ENCODE results near the gene SNX14.

SNX14 gene

GRCh38 chr6:85493389-85493788 lies 100.3 kb downstream of the SNX14 start:
- TF ChIP-seq FOXP2 (optimal IDR thresholded peaks at IDR 0.05; ENCODE audit: borderline replicate concordance, extremely low read depth, extremely low read length, insufficient read depth) (no peak), SIN3A (IDR thresholded peaks at IDR 0.05; ENCODE audit: borderline replicate concordance, insufficient read depth, low read length) (no peak), REST (IDR thresholded peaks at IDR 0.05; ENCODE audit: insufficient read depth in 1 of 2, low read depth in 2 of 2, low read length in 2 of 2) (no peak), POLR2AphosphoS5 (IDR thresholded peaks at IDR 0.05; ENCODE audit: low read depth, low read length) (no peak), TAF1 (IDR thresholded peaks at IDR 0.05; ENCODE audit: borderline replicate concordance, insufficient read depth, low read length) (no peak)

DNA sequence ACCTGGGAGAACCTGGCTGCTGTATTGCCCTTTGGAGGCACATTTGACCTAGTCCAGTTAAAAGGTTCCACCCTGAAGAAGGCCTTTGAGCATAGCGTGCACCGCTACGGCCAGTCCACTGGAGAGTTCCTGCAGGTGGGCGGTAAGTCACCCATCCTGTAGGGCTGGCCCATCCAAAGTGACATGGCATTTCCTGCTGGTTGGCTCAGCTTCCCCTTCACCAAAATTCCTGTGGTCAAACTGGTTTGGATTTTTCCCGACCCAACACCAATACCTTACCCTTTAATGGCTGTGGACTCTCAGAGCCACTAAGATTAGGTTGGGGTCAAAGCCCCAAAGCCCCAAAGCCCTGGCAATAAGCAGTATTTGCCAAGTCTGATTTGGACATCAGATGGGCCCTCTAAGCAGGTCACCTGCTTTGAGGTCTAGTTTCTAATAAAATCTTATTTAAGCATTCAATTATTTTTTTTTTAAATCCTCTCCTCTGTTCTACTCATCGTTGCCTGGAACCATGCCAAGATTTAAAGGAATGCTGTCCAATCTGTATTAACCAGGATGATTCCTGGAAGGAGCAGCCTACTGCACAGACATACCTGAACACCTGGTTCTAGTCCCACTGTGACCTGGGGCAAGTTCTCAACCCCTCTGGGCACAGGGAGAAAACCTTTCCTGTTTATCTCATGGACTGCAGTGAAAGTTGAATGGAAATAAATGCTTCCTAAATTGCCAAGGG lies 103.0 kb downstream of the SNX14 start:
- TF ChIP-seq TAF1 (IDR thresholded peaks at IDR 0.05; ENCODE audit: borderline replicate concordance, insufficient read depth, low read length), result no peak
- TF ChIP-seq REST (IDR thresholded peaks at IDR 0.05; ENCODE audit: insufficient read depth in 1 of 2, low read depth in 2 of 2, low read length in 2 of 2), result no peak
- TF ChIP-seq POLR2AphosphoS5 (IDR thresholded peaks at IDR 0.05; ENCODE audit: low read depth, low read length), result no peak
- no peak for TF ChIP-seq FOXP2 (optimal IDR thresholded peaks at IDR 0.05; ENCODE audit: borderline replicate concordance, extremely low read depth, extremely low read length, insufficient read depth)
- no peak for TF ChIP-seq SIN3A (IDR thresholded peaks at IDR 0.05; ENCODE audit: borderline replicate concordance, insufficient read depth, low read length)

GRCh38 chr6:85484948-85485347 lies 108.7 kb downstream of the SNX14 start:
- TF ChIP-seq SIN3A (IDR thresholded peaks at IDR 0.05; ENCODE audit: borderline replicate concordance, insufficient read depth, low read length), result no peak

DNA sequence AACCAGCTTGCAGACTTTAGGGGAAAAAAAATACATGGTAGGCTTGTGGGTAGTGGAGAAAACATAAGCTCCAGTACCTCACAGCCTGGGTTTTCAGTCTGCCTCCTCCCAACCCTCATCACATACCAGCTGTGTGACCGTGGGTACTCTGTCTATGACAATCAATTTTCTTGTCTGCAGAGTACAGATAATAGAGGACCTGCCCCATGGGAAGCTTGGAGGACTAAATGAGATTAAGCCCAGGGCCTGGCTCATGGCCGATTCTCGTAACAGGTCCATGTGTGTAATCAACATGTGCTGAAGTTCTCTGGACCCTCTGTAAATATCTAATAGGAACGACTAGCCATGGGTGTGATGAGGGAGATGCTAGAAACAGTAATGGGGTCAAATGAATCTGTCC lies 109.8 kb downstream of the SNX14 start:
- TF ChIP-seq POLR2AphosphoS5 (IDR thresholded peaks at IDR 0.05; ENCODE audit: low read depth, low read length), result no peak
- no peak for TF ChIP-seq SIN3A (IDR thresholded peaks at IDR 0.05; ENCODE audit: borderline replicate concordance, insufficient read depth, low read length)
- TF ChIP-seq FOXP2 (optimal IDR thresholded peaks at IDR 0.05; ENCODE audit: borderline replicate concordance, extremely low read depth, extremely low read length, insufficient read depth), result no peak
- no peak for TF ChIP-seq TAF1 (IDR thresholded peaks at IDR 0.05; ENCODE audit: borderline replicate concordance, insufficient read depth, low read length)
- no peak for TF ChIP-seq REST (IDR thresholded peaks at IDR 0.05; ENCODE audit: insufficient read depth in 1 of 2, low read depth in 2 of 2, low read length in 2 of 2)

DNA sequence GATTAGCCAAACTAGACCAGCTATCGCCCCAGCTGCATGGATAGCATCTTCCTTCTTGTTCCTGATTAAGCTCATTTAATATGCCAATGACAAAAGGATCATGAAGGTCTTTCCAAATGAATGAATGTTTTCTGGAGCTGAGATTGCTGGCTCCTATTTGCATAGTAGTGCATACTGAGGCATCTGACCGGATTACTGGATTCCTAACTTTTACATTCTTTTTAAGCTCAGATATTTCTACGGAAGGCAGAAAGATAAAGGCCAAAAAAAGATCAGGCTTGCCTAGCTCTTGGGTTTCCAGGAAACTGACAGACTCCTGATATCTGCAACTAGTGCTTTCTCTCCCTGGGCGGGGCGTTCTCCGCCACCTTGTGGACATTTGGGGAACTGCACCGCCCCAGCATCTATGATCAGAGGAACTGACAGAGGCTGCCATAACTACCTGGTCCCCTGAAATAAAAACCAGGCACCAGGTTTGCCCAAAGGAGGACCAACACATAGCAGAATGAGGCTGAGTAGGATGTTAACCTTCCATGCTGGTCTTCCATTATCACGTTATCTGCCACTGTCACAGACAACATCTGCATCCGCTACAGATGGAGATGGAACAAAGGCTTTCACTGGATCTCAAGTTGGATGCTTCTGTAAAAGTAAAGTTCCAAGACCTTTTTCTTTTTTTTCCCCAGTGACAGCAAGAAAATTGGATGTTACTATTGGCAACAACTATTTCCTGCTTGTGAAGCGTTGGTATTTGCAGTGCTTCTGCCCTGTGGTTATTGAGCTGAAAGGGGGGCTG lies 110.6 kb downstream of the SNX14 start:
- TF ChIP-seq SIN3A (IDR thresholded peaks at IDR 0.05; ENCODE audit: borderline replicate concordance, insufficient read depth, low read length), result no peak
- TF ChIP-seq TAF1 (IDR thresholded peaks at IDR 0.05; ENCODE audit: borderline replicate concordance, insufficient read depth, low read length), result no peak
- no peak for TF ChIP-seq POLR2AphosphoS5 (IDR thresholded peaks at IDR 0.05; ENCODE audit: low read depth, low read length)
- TF ChIP-seq FOXP2 (optimal IDR thresholded peaks at IDR 0.05; ENCODE audit: borderline replicate concordance, extremely low read depth, extremely low read length, insufficient read depth), result no peak

Data from PFSK-1 (cell line).